GM12891 (cell line): ENCODE results near the gene SERHL2.

Source experiments
- PAX5 ChIP-seq: IDR thresholded peaks from 2 replicates; pipeline ENCODE4 v1.6.1; 2011; ENCODE audit warnings: low read length, moderate library complexity, mild to moderate bottlenecking; ENCODE audit not compliant: insufficient read depth, severe bottlenecking
- POLR2A ChIP-seq: IDR thresholded peaks from 2 replicates; pipeline ENCODE4 v1.6.1; 2011; ENCODE audit warnings: low read depth, low read length, control low read depth
- POLR2AphosphoS5 ChIP-seq: IDR thresholded peaks from 2 replicates; pipeline ENCODE4 v1.6.1; 2011; ENCODE audit warnings: low read depth, low read length, control low read depth
- SPI1 ChIP-seq: IDR thresholded peaks from 2 replicates; pipeline ENCODE4 v1.6.1; 2011; ENCODE audit warnings: low read depth, low read length, control low read depth
- TAF1 ChIP-seq: IDR thresholded peaks from 2 replicates; pipeline ENCODE4 v1.6.1; 2011; ENCODE audit warnings: low read depth, low read length, control low read depth

GRCh38 chr22:42562684-42563083 is 8.9 kb downstream of the SERHL2 start:
- TF ChIP-seq POLR2AphosphoS5 (no peak), POLR2A (0 out of 2 replicates have a peak, but pooled peaks have one; percentile 30), TAF1 (no peak), SPI1 (no peak), PAX5 (no peak)
